IMR-90 (cell line): Measurements from ENCODE around the gene KRT6A. TPM values are rescaled to one million over a fixed set of nuclear protein-coding genes. Genes with fewer than 3 reads are reported as not detected.

Source experiments
- ATAC-seq: fragments of 200-7000 bp; cut with Tn5 transposase; 2 replicates; pipeline ENCODE4 v1.9.1; 2020; ENCODE audit warnings: low read depth, mild to moderate bottlenecking, moderate library complexity
- BruUV-seq: library from RNA; stranded (reverse); fragments of 400-500 nt; replicated peaks from 2 replicates; lab custom pipeline; 2021; lab: Mats Ljungman, UMichigan
- CTCF ChIA-PET: fragments of 300-600 bp; formaldehyde crosslinking; extraction: SDS; loops from one replicate; lab custom pipeline; 2021; ENCODE audit warnings: antibody characterized with exemption; lab: Yijun Ruan, JAX
- POLR2A ChIA-PET: fragments of 300-600 bp; sonication (Branson Sonifier 250); formaldehyde crosslinking; loops from one replicate; lab custom pipeline; 2022; ENCODE audit warnings: antibody characterized with exemption; ENCODE audit not compliant: unreplicated experiment; lab: Charles Lee
- DNase-seq: peaks from one replicate; pipeline ENCODE4 v3.0.0; 2013
- H2AFZ ChIP-seq: replicated peaks from 2 replicates; pipeline ENCODE3; 2013; ENCODE audit warnings: low read length, mild to moderate bottlenecking; ENCODE audit not compliant: poor library complexity
- H2AK5ac ChIP-seq: 2 replicates; pipeline ENCODE4 v1.6.1; 2013; ENCODE audit warnings: low read depth, low read length, inconsistent platforms
- H2AK9ac ChIP-seq: replicated peaks from 2 replicates; pipeline ENCODE3; 2013; ENCODE audit warnings: mild to moderate bottlenecking, low read depth, low read length, moderate library complexity; ENCODE audit not compliant: poor library complexity
- H2BK120ac ChIP-seq: 2 replicates; pipeline ENCODE4 v1.6.1; 2013; ENCODE audit warnings: low read depth, low read length, inconsistent platforms
- H2BK15ac ChIP-seq: 3 replicates; pipeline ENCODE4 v1.6.1; 2013; ENCODE audit warnings: low read depth, low read length, inconsistent platforms
- H2BK20ac ChIP-seq: 2 replicates; pipeline ENCODE4 v1.6.1; 2013; ENCODE audit warnings: low read depth, mild to moderate bottlenecking, inconsistent platforms, low read length, moderate library complexity
- H2BK5ac ChIP-seq: 2 replicates; pipeline ENCODE4 v1.6.1; 2013; ENCODE audit warnings: mild to moderate bottlenecking, low read depth, low read length, inconsistent platforms; ENCODE audit not compliant: poor library complexity, severe bottlenecking
- H3K14ac ChIP-seq: replicated peaks from 2 replicates; pipeline ENCODE4 v1.6.1; 2013; ENCODE audit warnings: low read depth, low read length, inconsistent platforms
- H3K18ac ChIP-seq: 2 replicates; pipeline ENCODE4 v1.6.1; 2013; ENCODE audit warnings: low read depth, low read length, control low read depth
- H3K23ac ChIP-seq: 2 replicates; pipeline ENCODE4 v1.6.1; 2013; ENCODE audit warnings: low read depth, low read length, inconsistent platforms
- H3K27ac ChIP-seq: 2 replicates; pipeline ENCODE4 v1.5.1; 2013; ENCODE audit warnings: mild to moderate bottlenecking, control low read depth, low read length; ENCODE audit not compliant: insufficient read depth
- H3K27me3 ChIP-seq: 2 replicates; pipeline ENCODE4 v1.6.1; 2013; ENCODE audit warnings: low read length; ENCODE audit not compliant: control insufficient read depth, insufficient read depth
- H3K36me3 ChIP-seq: 2 replicates; pipeline ENCODE4 v1.6.1; 2013; ENCODE audit warnings: low read length, mixed read lengths; ENCODE audit not compliant: control insufficient read depth, insufficient read depth
- H3K4ac ChIP-seq: 2 replicates; pipeline ENCODE4 v1.6.1; 2013; ENCODE audit warnings: low read depth, low read length, inconsistent platforms
- H3K4me1 ChIP-seq: 2 replicates; pipeline ENCODE4 v1.6.1; 2013; ENCODE audit warnings: low read length, mixed read lengths; ENCODE audit not compliant: control insufficient read depth, insufficient read depth
- H3K4me2 ChIP-seq: 2 replicates; pipeline ENCODE4 v1.6.1; 2013; ENCODE audit warnings: low read depth, mild to moderate bottlenecking, control low read depth, low read length, moderate library complexity
- H3K4me3 ChIP-seq: 2 replicates; pipeline ENCODE4 v1.5.1; 2013; ENCODE audit warnings: low read depth, mild to moderate bottlenecking, control low read depth, low read length, moderate library complexity; ENCODE audit not compliant: insufficient read depth
- H3K56ac ChIP-seq: 2 replicates; pipeline ENCODE4 v1.6.1; 2013; ENCODE audit warnings: low read length, inconsistent platforms; ENCODE audit not compliant: insufficient read depth; ENCODE audit errors: extremely low read depth
- H3K79me1 ChIP-seq, 2 experiments: 2 replicates each; pipeline ENCODE4 v1.6.1; 2013; ENCODE audit warnings: low read length in 2 of 2, inconsistent platforms in 1 of 2, low read depth in 1 of 2
- H3K9ac ChIP-seq: 2 replicates; pipeline ENCODE4 v1.6.1; 2013; ENCODE audit warnings: low read depth, low read length, control low read depth
- H3K9me1 ChIP-seq: 2 replicates; pipeline ENCODE4 v1.6.1; 2013; ENCODE audit warnings: low read length, inconsistent platforms; ENCODE audit not compliant: insufficient read depth
- H3K9me3 ChIP-seq: 2 replicates; pipeline ENCODE4 v1.6.1; 2013; ENCODE audit warnings: low read length; ENCODE audit not compliant: control insufficient read depth, insufficient read depth
- H4K20me1 ChIP-seq: 2 replicates; pipeline ENCODE4 v1.6.1; 2013; ENCODE audit warnings: low read length, inconsistent platforms; ENCODE audit not compliant: insufficient read depth
- H4K5ac ChIP-seq: 2 replicates; pipeline ENCODE4 v1.6.1; 2013; ENCODE audit warnings: mild to moderate bottlenecking, low read depth, low read length, control low read depth
- H4K8ac ChIP-seq, 2 experiments: 2 replicates each; pipeline ENCODE4 v1.6.1; 2013; ENCODE audit warnings: low read depth in 2 of 2, low read length in 2 of 2, control low read depth in 1 of 2, inconsistent platforms in 1 of 2
- H4K91ac ChIP-seq: 2 replicates; pipeline ENCODE4 v1.6.1; 2013; ENCODE audit warnings: low read depth, low read length, inconsistent platforms; ENCODE audit not compliant: insufficient read depth
- BHLHE40 ChIP-seq: fragments of 150-350 bp; IDR thresholded peaks from 2 replicates; pipeline ENCODE4 v1.6.1; 2016; ENCODE audit warnings: mild to moderate bottlenecking, low read depth, low read length
- CEBPB ChIP-seq: IDR thresholded peaks from 2 replicates; pipeline ENCODE4 v1.6.1; 2012; ENCODE audit warnings: low read depth, low read length, improper control_type of control experiment
- CTCF ChIP-seq: conservative IDR thresholded peaks from 2 replicates; pipeline ENCODE4 v1.5.1; 2012; ENCODE audit warnings: mild to moderate bottlenecking, low read depth, low read length, improper control_type of control experiment
- MAZ ChIP-seq: IDR thresholded peaks from 2 replicates; pipeline ENCODE4 v1.6.1; 2012; ENCODE audit warnings: low read depth, mild to moderate bottlenecking, low read length, improper control_type of control experiment, moderate library complexity, borderline replicate concordance
- NFE2L2 ChIP-seq: fragments of 150-350 bp; IDR thresholded peaks from 2 replicates; pipeline ENCODE4 v1.6.1; 2016; ENCODE audit warnings: low read depth, mild to moderate bottlenecking, low read length
- RAD21 ChIP-seq: IDR thresholded peaks from 2 replicates; pipeline ENCODE4 v1.6.1; 2012; ENCODE audit warnings: low read length, improper control_type of control experiment
- RCOR1 ChIP-seq: IDR thresholded peaks from 2 replicates; pipeline ENCODE4 v1.6.1; 2012; ENCODE audit warnings: mild to moderate bottlenecking, low read length, improper control_type of control experiment; ENCODE audit not compliant: insufficient replicate concordance
- SMC3 ChIP-seq: fragments of 150-350 bp; IDR thresholded peaks from 2 replicates; pipeline ENCODE4 v1.6.1; 2016; ENCODE audit warnings: low read depth, mild to moderate bottlenecking, antibody characterized with exemption, low read length, moderate library complexity
- WGBS, 2 experiments: methylation state at CpG; one replicate each; pipeline versions ENCODE4 v1.1.5 to v1.1.7; 2013; ENCODE audit warnings: missing lambda C conversion rate in 2 of 2; ENCODE audit not compliant: insufficient read length in 1 of 2; ENCODE audit errors: extremely low coverage in 2 of 2; 5-methylcytosine and 5-hydroxymethylcytosine counted together
- dilution Hi-C: fragments of 300-500 bp; cut with HindIII; formaldehyde crosslinking; loops from one replicate; pipeline ENCODE4 v1.14.3; 2018; ENCODE audit warnings: low sequenced_read_pairs; ENCODE audit not compliant: unreplicated experiment
- in situ Hi-C: fragments of 300-500 bp; cut with MboI; formaldehyde crosslinking; loops from 3 replicates; pipeline ENCODE4 v1.14.3; 2019; ENCODE audit warnings: low sequenced_read_pairs, inconsistent platforms, mixed read lengths
- intact Hi-C: fragments of 100-400 bp; cut with micrococcal nuclease; formaldehyde crosslinking; loops from 2 replicates; pipeline ENCODE4 v1.10.0; 2022
- polyA plus RNA-seq, 3 experiments: library from polyadenylated mRNA; depleted of rRNA; stranded (reverse); fragments of >200 nt; gene quantifications; 2 replicates each; pipeline ENCODE4 v1.2.3, GENCODE V29; 2012; ENCODE audit warnings: low replicate concordance in 1 of 3
- total RNA-seq: library from RNA; depleted of rRNA; stranded (reverse); fragments of >200 nt; gene quantifications from 2 replicates; pipeline ENCODE4 v1.2.3, GENCODE V29; 2012

KRT6A gene
- total and polyA plus RNA-seq, 2 of the 4 experiments (the other 2 are of a cell fraction), result not detected

- in situ Hi-C loops (no loop called here), intact Hi-C loops (no loop called here), dilution Hi-C loops (no loop called here)
- no peak overlapping the region for H4K5ac ChIP-seq
- peaks cover 35% of the 10 kb centered on the region for H3K27me3 ChIP-seq
- H3K79me1 ChIP-seq, result no peaks in the 10 kb centered on the region
- H2BK5ac ChIP-seq, result no peak overlapping the region
- H2BK120ac ChIP-seq, result no peak overlapping the region
- H3K27ac ChIP-seq, result no peak overlapping the region
- BruUV-seq, result no TSS peak
- H2AK5ac ChIP-seq, result no peak overlapping the region
- H3K56ac ChIP-seq, result no peak overlapping the region
- H3K4me2 ChIP-seq, result no peak overlapping the region
- H4K20me1 ChIP-seq, result no peaks in the 10 kb centered on the region; the same call in 1 of the 2 replicates
- H3K9me1 ChIP-seq, result no peaks in the 10 kb centered on the region
- TF ChIP-seq CTCF (no peak), RAD21 (no peak), MAZ (no peak), RCOR1 (no peak), BHLHE40 (no peak), SMC3 (no peak), NFE2L2 (no peak), CEBPB (no peak)
- H3K14ac ChIP-seq, result no peak overlapping the region
- no peaks in the 10 kb centered on the region for H3K9me3 ChIP-seq
- ChIA-PET CTCF (interaction anchor here (0.6 kb wide), 1 partner anchor 32 kb away, joined by 7 read pairs; no protein-coding TSS in a partner anchor), POLR2A (no interaction called here)
- no peak overlapping the region for H3K4ac ChIP-seq
- H3K18ac ChIP-seq, result no peak overlapping the region
- no peak overlapping the region for H3K23ac ChIP-seq
- H4K8ac ChIP-seq, result no peak overlapping the region
- no peaks in the 10 kb centered on the region for H3K36me3 ChIP-seq
- H2BK20ac ChIP-seq, result no peak overlapping the region
- H2AK9ac ChIP-seq, result peak overlapping the region; percentile 16
- H2BK15ac ChIP-seq, result no peak overlapping the region
- no peak for DNase-seq
- H4K91ac ChIP-seq, result no peak overlapping the region
- no peaks in the 10 kb centered on the region for H3K4me1 ChIP-seq
- H3K4me3 ChIP-seq, result no peak overlapping the region
- ATAC-seq, result no peak
- no peak overlapping the region for H3K9ac ChIP-seq
- no CpG with 5 or more reads among the region's 8 CpGs for WGBS, 2 experiments
- no peak overlapping the region for H2AFZ ChIP-seq
Measured at GRCh38 chr12:52518574-52519386, 25.7 kb upstream of the KRT6A start.
